Gastrocnemius medialis (tissue), 4 donors: ENCODE results near the gene KIAA0319L.

ENCODE experiments used
- CTCF ChIP-seq, 5 experiments: fragments of 450-650 bp in 3 of 5; fragments of 200-600 bp in 2 of 5; sonication (generic) in 2 of 5; IDR thresholded peaks in 4 of 5; conservative IDR thresholded peaks in 1 of 5; 1 replicate in 4 of 5; 2 replicates in 1 of 5; pipeline ENCODE4 v1.5.1; 2016 to 2019; ENCODE audit warnings: antibody characterized with exemption in 5 of 5, mild to moderate bottlenecking in 3 of 5, moderate library complexity in 3 of 5
- POLR2A ChIP-seq, 2 donors: fragments of 450-650 bp; IDR thresholded peaks; one replicate each; pipeline ENCODE4 v1.6.1; 2017; ENCODE audit warnings: antibody characterized with exemption in 2 of 2, mild to moderate bottlenecking in 2 of 2, moderate library complexity in 2 of 2

- TF ChIP-seq POLR2A (IDR thresholded peaks at IDR 0.05): no peak
- no peak for TF ChIP-seq CTCF (IDR thresholded peaks at IDR 0.05 in 4 of 5, conservative IDR thresholded peaks at IDR 0.05 in 1 of 5)
Observed at GRCh38 chr1:35570589-35571137, 13.5 kb upstream of the KIAA0319L start.
